Suppressor macrophage treated with lipopolysaccharide for 4 hours (primary cell): ENCODE measurements around the gene GPC5.
"Not testable (repeated sequence)": the region's sequence is repeated elsewhere in the genome, so short reads cannot be mapped to it uniquely, and the experiment has no call there.

Experiments used
- DNase-seq: peaks from one replicate; pipeline ENCODE4 v3.0.0-alpha.2; 2020

Gene GPC5

DNA sequence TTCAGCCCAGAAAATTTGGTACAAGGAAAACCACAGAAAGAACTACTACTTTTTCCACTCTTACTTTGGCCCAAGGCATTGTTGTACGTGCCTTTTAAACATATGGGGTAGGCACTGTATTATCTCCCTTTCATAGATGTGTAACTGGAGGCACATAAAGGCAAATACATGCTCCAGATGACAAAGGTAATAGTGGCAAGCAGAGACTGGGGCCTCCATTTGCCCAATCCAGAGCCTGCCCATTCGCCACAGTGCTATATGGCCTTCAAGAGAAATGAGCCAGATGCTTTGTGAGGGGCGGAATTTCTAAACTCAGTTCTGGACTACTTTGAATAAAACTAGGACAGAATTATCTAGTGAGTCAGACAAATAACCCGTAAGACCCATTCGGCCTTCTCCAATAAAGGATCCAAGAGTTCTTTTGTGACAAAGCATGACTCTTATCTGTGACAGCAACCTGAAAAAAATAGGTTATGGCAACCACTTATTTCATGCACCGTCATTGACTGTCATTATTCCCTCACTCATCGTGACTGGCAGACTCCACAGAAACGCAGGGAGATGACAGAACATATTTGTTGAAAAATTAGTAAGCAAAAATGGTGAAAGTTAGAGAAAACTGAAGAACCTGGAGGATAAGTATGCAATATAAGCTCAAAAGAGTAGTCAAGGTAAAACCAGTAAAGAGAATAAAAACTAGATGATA is 1116.2 kb downstream of the GPC5 start:
- DNase-seq: no peak

- DNase-seq: not testable (repeated sequence)
Measured at GRCh38 chr13:92516878-92517277, 1118.5 kb downstream of the GPC5 start.

- DNase-seq: not testable (repeated sequence)
Measured at GRCh38 chr13:92518622-92519021, 1120.2 kb downstream of the GPC5 start.

GRCh38 chr13:92530364-92530763 is 1131.9 kb downstream of the GPC5 start:
- DNase-seq: no peak

DNA sequence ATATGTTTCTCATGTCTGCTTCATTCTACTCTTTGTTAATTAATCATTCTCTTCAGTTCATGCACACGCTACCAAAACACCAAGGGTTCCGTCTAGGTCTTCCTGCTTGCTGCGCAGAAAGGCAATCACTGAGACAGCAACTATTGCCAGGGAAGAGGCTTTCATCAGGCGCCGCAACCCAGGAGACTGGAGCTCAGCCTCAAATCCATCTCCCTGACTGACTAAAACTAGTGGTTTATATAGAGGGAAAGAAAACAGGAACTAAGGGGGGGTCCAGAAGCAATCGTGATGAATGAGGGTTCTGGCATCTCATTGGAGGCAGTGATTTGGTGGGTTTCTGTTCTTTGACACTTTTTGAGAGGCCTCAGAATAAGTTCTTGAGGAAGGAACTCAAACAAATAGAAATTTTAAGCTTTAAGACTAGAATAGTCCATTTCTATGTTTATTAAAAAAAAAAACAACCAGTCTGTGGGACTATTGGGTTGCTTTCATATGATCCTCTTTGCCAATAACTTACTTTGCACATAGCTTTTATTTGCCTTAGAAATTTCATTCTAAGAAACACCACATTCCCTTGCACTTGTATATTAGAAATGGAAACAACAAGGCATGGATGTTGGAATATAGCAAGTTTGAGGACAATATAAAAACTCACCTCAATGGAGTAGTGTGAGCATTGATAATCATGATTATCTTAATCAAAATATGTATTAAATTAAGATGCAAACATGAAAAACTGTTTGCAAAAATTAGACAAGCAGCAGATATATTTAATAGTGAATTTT is 1137.0 kb downstream of the GPC5 start:
- DNase-seq: no peak

GRCh38 chr13:92537471-92537870 is 1139.0 kb downstream of the GPC5 start:
- no peak for DNase-seq

DNA sequence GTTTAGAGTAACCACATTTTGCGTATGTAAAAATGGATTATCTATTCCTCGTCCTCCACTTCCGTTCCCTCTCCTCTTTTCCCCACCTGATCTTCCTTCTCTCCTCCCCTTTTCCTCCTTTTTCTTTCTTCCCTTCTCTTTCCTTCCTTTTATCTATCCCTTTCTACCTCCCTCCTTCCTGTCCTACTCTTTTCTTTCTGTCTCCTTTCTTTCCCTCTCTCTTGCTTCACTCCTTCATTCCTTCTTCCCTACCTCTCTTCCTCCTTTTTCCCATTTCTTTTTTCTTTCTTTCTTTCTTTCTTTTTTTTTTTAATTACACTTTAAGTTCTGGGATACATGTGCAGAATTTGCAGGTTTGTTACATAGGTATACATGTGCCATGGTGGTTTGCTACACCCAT is 1139.7 kb downstream of the GPC5 start:
- DNase-seq: no peak

- DNase-seq: not testable (repeated sequence)
Measured at GRCh38 chr13:92539148-92539547, 1140.7 kb downstream of the GPC5 start.

- no peak for DNase-seq
Measured at GRCh38 chr13:92547266-92547665, 1148.8 kb downstream of the GPC5 start.

DNA sequence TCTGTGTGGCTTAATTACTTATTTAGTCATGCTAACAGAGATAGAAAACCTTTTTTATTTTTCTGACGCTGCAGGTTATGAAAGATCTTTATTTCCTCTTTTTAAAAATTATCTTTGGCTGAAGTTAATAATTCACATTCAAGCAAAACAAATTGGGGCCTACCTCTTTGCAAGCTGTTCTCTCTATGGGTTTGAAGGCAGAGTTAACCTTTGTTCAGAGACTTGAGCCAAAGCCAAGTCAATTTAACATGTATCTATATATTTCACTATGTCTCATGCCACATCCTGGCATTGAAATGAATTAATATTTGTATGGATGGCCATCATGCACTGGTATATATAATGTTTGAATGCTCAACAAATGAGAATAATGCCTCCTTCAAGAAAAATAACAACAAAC is 1150.9 kb downstream of the GPC5 start:
- DNase-seq: no peak

- no peak for DNase-seq
Measured at GRCh38 chr13:92553470-92554114, 1155.2 kb downstream of the GPC5 start.

GRCh38 chr13:92560883-92561282 is 1162.5 kb downstream of the GPC5 start:
- no peak for DNase-seq

DNA sequence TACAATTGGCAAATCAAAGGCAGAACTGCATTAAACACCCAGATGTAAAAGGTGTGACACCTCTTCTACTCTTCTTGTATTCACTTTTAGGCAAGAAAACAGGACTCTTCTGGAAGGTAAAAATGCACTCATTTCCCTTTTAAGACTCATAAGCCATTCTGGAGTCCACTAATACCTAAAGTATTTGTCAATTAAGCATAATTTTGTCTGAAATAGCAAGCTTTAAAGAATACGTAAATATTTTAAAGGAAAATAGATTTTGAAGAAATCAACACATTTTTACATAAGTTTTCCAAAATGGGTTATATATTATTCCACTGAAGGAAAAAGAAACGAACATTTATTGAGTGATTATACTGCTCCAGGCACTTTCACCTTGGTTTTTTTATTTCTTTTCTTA is 1166.5 kb downstream of the GPC5 start:
- DNase-seq: no peak

GRCh38 chr13:92566767-92567166 is 1168.3 kb downstream of the GPC5 start:
- no peak for DNase-seq

DNA sequence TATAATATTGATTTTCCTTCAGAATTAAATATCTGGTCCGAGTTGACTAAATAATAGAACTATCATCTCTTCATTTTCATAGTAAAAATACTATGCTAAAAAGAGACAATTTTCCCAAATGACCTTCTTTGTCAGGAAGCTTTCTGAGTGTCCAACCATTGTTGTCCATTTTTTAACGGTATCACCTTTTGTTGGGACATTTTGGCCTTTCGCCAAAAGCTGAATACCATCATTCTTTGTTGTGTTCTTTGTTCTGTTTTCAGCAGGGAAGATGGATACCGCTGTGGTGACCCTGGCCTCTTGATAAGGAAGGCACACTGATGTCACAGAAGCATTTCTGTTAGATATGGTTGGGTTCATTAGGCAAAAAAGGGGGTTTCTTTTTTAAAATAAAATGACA is 1173.8 kb downstream of the GPC5 start:
- no peak for DNase-seq

GRCh38 chr13:92573467-92574057 is 1175.1 kb downstream of the GPC5 start:
- no peak for DNase-seq

- no peak for DNase-seq
Measured at GRCh38 chr13:92574499-92574898, 1176.1 kb downstream of the GPC5 start.

GRCh38 chr13:92575777-92576176 is 1177.4 kb downstream of the GPC5 start:
- DNase-seq: no peak

DNA sequence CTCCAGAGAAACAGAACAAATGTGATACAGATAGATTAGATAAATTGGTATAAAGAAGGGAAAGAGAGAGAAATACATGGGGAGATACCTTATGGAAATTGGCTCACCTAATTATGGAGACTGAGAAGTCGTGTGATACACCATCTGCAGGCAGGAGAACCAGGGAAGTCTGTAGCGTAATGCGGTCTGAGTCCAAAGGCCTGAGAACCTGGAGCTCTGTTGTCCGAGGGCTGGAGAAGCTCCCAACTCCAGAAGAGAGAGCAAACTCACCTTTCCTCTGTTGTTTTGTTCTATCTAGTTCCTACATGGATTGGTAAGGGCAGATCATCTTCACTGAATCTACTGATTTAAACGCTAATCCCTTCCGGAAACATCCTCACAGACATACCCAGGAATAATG is 1179.9 kb downstream of the GPC5 start:
- no peak for DNase-seq

- no peak for DNase-seq
Measured at GRCh38 chr13:92589955-92590354, 1191.5 kb downstream of the GPC5 start.

DNA sequence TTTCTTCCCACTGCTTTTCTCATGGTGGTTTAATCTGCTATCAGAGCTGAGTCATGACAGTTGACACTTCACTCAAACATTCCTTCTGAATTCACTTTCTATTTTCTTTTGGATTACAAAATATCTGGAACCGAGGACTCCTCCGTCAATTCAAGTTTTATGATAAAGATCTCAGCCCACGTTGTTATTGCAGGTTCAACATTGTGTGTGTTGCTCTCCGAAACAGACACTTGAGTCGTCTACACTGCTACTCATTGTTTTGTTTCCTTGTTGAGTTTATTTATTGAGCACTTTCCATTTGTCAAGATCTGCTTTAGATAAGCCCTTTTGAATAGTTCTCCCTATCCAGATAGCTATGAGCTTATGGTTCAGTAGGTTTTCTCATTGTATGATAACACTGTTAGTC is 1192.1 kb downstream of the GPC5 start:
- DNase-seq: no peak

DNA sequence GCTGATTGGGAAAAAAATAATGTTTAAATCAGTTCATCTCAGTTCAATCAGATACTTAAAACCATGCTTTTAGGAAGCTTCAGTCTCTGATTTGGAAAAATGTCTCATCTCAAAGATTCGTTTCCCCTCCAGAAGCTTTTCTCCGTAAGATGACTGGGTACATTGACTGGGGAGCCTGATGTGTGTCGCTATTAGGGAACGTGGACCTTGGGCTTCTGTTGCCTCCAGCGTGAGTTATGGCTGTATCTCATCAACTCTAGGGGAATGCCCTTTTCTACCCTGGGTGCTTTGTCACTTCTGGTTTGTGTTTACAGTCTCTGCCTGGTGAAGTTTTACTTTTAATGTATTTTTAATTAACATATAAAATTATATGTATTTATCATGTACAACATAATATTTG is 1192.7 kb downstream of the GPC5 start:
- DNase-seq: no peak

DNA sequence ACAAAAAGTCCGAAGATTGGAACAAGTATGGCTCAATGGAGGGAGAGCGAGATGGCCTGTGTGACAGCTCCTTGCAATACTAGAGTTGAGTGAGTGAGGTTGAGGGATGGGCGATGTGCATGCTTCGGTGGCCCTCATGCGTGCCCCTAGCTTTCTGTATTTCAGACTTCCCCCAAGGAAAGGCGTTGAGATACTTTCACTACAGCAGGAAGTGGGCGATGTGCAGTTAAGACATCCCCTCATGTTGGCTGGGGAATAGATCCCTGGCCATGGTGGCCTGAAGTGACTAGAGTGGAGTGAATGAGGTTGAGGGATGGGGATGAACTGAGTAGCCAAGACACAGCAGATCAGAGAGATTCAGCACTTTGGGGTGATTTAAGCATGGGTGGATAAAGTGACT is 1194.3 kb downstream of the GPC5 start:
- DNase-seq: no peak

DNA sequence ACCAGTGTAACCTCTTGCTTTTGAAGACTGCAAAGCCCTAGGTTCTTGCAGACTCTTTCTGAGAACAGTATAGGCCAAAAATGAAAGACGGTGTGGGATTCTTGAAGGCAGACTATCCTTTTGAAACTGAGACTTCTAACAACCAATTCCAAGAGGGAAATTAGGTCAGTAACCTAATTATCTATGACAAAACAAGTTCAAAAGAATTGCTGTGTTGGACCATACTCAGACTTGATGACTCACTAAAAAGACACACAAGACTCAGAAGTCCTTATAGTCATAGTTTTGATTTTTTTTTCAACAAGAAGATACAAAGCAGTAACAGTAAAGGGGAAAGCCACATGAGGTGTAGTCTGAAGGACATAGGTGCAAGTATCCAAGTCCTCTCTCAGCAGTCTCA is 1204.1 kb downstream of the GPC5 start:
- DNase-seq: no peak
